Aorta (tissue), 5 donors: ENCODE data around the gene LSP1. TPM values are rescaled to one million over a fixed set of nuclear protein-coding genes. Genes with fewer than 3 reads are reported as not detected.
"Not testable (repeated sequence)": the region's sequence is repeated elsewhere in the genome, so short reads cannot be mapped to it uniquely, and the experiment has no call there.

Experiments
- ATAC-seq: fragments of 200-7000 bp; cut with Tn5 transposase; one replicate; pipeline ENCODE4 v1.9.1; 2022; ENCODE audit warnings: moderate library complexity; ENCODE audit not compliant: low FRiP score
- DNase-seq, 2 donors: peaks; one replicate each; pipeline ENCODE4 v3.0.0-alpha.2; 2020
- H3K27ac ChIP-seq, 2 donors: one replicate each; pipeline ENCODE4 v1.5.1; 2013; ENCODE audit warnings: low read length in 2 of 2, mild to moderate bottlenecking in 2 of 2, moderate library complexity in 2 of 2, control low read depth in 1 of 2, inconsistent platforms in 1 of 2, low read depth in 1 of 2
- H3K27me3 ChIP-seq, 2 donors: one replicate each; pipeline ENCODE4 v1.6.1; 2013; ENCODE audit warnings: control low read depth in 1 of 2, low read length in 1 of 2, mild to moderate bottlenecking in 1 of 2, moderate library complexity in 1 of 2; ENCODE audit not compliant: insufficient read depth in 2 of 2, control insufficient read depth in 1 of 2
- H3K36me3 ChIP-seq, 2 donors: one replicate each; pipeline ENCODE4 v1.6.1; 2013; ENCODE audit warnings: control low read depth in 1 of 2, low read length in 1 of 2, mild to moderate bottlenecking in 1 of 2; ENCODE audit not compliant: insufficient read depth in 2 of 2, control insufficient read depth in 1 of 2
- H3K4me1 ChIP-seq, 2 donors: one replicate each; pipeline ENCODE4 v1.6.1; 2013; ENCODE audit warnings: low read length in 2 of 2, control low read depth in 1 of 2, mild to moderate bottlenecking in 1 of 2, moderate library complexity in 1 of 2; ENCODE audit not compliant: insufficient read depth in 2 of 2, control insufficient read depth in 1 of 2
- H3K4me3 ChIP-seq, 2 donors: one replicate each; pipeline ENCODE4 v1.5.1; 2013; ENCODE audit warnings: low read length in 2 of 2, control low read depth in 1 of 2, mild to moderate bottlenecking in 1 of 2
- H3K9me3 ChIP-seq: one replicate; pipeline ENCODE4 v1.6.1; 2013; ENCODE audit warnings: mild to moderate bottlenecking, low read length; ENCODE audit not compliant: control insufficient read depth
- WGBS, 2 donors: extraction: QIAGEN DNeasy Blood & Tissue Kit; methylation state at CpG; one replicate each; pipeline ENCODE4 v1.1.7; 2013; 5-methylcytosine and 5-hydroxymethylcytosine counted together
- intact Hi-C, 2 donors: fragments of 100-400 bp; cut with DNase I; formaldehyde crosslinking; loops; one replicate each; pipeline versions ENCODE4 v1.14.2 to v1.15.0; 2022
- long read RNA-seq, 2 donors: library from polyadenylated mRNA; unstranded; transcript quantifications; one replicate each; pipeline ENCODE4 v2.0.0, GENCODE V29; 2020 to 2021
- polyA plus RNA-seq, 2 donors: library from polyadenylated mRNA; stranded (reverse); fragments of 200-250 nt; gene quantifications; one replicate each; pipeline ENCODE4 v1.2.3, GENCODE V29; 2013
- total RNA-seq, 2 donors: library from RNA; stranded (reverse); fragmentation: NEBNext Ultra II Directional; extraction: Animal tissue kit (Norgen Biotek cat#: 25700); gene quantifications; one replicate each; pipeline ENCODE4 v1.2.1, GENCODE V29; 2021
- donor health status: healthy with polysubstance abuse.
- donor health status: Bipolar disorder and iron deficiency.
- donor health status: DM: no; HTN: no; CAD: no.
- donor health status: DM: no; HTN: no; CAD: no.
- donor health status: DM: yes; HTN: yes; CAD: no.

The LSP1 gene, protein sequence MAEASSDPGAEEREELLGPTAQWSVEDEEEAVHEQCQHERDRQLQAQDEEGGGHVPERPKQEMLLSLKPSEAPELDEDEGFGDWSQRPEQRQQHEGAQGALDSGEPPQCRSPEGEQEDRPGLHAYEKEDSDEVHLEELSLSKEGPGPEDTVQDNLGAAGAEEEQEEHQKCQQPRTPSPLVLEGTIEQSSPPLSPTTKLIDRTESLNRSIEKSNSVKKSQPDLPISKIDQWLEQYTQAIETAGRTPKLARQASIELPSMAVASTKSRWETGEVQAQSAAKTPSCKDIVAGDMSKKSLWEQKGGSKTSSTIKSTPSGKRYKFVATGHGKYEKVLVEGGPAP
- total RNA-seq (100 to 1,000 TPM in 1 of 2 donors, 10 to 100 TPM in 1; 45.2 to 128 TPM), polyA plus RNA-seq (10 to 100 TPM; 12.0 to 40.4 TPM)
- long read RNA-seq, donor 1, transcript LSP1-204 (11 exons, 2,640 nt), result minor isoform, 44 of 177 reads
- long read RNA-seq, donor 1, transcript LSP1-203 (11 exons, 1,785 nt), result minor isoform, 32 of 177 reads
- long read RNA-seq, donor 1, transcript LSP1-201 (11 exons, 1,699 nt), result major isoform, 67 of 177 reads
- long read RNA-seq, donor 1, partial matches to known transcripts, result 15 of 177 reads
- long read RNA-seq, donor 1, other reads (novel, unspliced or antisense), result 18 of 177 reads
- long read RNA-seq, donor 2, transcript LSP1-201 (11 exons, 1,699 nt), result minor isoform, 6 of 79 reads
- long read RNA-seq, donor 2, transcript LSP1-203 (11 exons, 1,785 nt), result major isoform, 19 of 79 reads
- long read RNA-seq, donor 2, transcript LSP1-204 (11 exons, 2,640 nt), result minor isoform, 8 of 79 reads
- long read RNA-seq, donor 2, partial matches to known transcripts, result 14 of 79 reads
- long read RNA-seq, donor 2, other reads (novel, unspliced or antisense), result 31 of 79 reads

DNA sequence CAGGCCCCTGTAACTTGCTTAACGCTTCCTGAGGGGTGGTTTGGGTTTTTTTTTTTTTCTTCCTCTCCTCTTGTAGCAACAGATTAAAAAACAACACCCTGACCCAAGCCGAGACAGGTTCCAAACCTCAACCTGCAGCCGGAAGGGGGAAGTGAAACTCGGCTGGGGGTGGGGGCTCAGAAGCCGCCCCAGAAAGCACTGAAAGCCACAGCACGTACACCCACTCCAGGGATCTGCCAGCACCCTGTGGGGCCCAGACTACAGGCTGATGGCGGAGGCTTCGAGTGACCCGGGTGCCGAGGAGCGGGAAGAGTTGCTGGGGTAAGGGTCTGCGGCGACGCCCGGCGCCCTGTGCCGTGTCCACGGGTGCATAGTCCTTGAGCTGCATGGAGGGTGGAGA is at the start of gene LSP1:
Gene LSP1 (plus strand): TSS at position 208 of the 400 bp plus-strand sequence. CDS start 61 bp downstream, at position 269.
- no peaks in the 10 kb centered on the region for H3K27me3 ChIP-seq
- H3K4me3 ChIP-seq, result no peak within 1 kb of the TSS
- peak in 1 of 2 donors; percentile 77 for DNase-seq
- H3K4me1 ChIP-seq, result no peaks in the 10 kb centered on the region
- H3K27ac ChIP-seq, result no peak within 1 kb of the TSS
- H3K36me3 ChIP-seq, result no peaks in the 10 kb centered on the region
- ATAC-seq, result no peak
- no peaks in the 10 kb centered on the region for H3K9me3 ChIP-seq
- intact Hi-C loops, result no loop called here
- WGBS, 2 donors, result 80 to 89% methylated on average over 18 of the region's 18 CpGs

DNA sequence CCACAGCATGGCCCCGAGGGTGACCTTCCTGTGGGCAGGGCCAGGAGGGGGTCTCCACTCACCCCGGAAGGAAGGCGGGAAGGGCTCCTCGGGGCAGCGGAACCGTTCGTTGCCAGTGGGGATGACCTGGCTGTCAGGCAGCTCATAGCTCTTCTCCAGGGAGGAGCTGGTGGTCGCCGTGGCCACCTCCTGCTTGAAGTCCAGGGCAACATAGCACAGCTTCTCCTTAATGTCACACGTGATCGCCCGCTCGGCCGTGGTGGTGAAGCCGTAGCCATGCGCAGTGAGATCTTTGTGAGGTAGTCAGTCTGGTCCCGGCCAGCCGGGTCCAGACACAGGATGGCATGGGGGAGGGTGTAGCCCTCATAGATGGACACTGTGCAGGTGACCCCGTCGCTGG is 49.6 kb upstream of the LSP1 start:
- ATAC-seq (no peak), DNase-seq (no peak)
- H3K9me3 ChIP-seq, result no peaks in the 10 kb centered on the region
- H3K4me1 ChIP-seq, result no peaks in the 10 kb centered on the region
- 94 to 95% methylated on average over 20 of the region's 20 CpGs for WGBS, 2 donors
- H3K4me3 ChIP-seq, result no peak overlapping the region
- intact Hi-C loops, result no loop called here
- no peak overlapping the region for H3K27ac ChIP-seq
- no peaks in the 10 kb centered on the region for H3K36me3 ChIP-seq
- no peaks in the 10 kb centered on the region for H3K27me3 ChIP-seq

DNA sequence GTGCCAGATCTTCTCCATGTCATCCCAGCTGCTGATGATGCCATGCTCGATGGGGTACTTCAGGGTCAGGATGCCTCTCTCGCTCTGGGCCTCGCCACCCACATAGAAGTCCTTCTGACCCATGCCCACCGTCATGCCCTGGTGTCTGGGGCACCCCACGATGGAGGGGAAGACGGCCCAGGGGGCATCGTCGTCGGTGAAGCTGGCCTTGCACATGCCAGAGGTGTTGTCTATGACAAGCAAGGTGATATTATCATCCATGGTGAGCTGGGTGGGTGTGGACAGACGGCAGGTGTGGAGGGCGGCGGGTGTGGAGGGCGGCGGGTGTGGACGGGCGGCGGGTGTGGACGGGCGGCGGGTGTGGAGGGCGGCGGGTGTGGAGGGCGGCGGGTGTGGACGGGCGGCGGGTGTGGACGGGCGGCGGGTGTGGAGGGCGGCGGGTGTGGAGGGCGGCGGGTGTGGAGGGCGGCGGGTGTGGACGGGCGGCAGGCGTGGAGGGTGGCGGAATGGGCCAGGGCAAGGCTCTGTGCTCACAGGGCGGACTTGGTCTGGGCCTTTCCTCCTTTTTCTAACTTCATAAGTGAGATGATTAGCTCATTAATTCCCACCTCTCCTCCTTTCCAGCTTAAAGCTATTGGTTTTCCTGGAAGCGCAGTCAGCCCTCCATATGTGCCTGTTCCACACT is 48.9 kb upstream of the LSP1 start:
- H3K27me3 ChIP-seq, H3K4me3 ChIP-seq, H3K4me1 ChIP-seq, ATAC-seq, H3K27ac ChIP-seq, DNase-seq, H3K36me3 ChIP-seq, H3K9me3 ChIP-seq, intact Hi-C loops: not testable (repeated sequence)
- WGBS, 2 donors, result 94 to 95% methylated on average over 23 to 32 of the region's 42 CpGs

DNA sequence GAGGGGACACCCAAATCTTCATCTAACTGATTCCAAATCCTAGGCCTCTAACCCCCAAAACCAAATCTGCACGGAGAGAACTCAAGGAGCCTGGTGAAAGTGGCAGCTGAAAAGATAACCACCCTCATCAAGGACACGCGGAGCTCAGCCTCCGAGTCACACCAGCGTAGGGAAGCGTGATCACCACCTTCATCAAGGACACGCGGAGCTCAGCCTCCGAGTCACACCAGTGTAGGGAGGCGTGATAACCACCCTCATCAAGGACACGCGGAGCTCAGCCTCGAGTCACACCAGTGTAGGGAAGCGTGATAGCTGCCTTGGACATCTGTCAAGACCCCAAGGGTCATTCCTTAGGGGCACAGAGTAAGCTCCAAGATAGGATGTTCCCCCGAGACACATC is 47.4 kb upstream of the LSP1 start:
- ATAC-seq (no peak), DNase-seq (no peak)
- no peaks in the 10 kb centered on the region for H3K36me3 ChIP-seq
- no peak overlapping the region for H3K4me3 ChIP-seq
- intact Hi-C loops, result no loop called here
- H3K9me3 ChIP-seq, result no peaks in the 10 kb centered on the region
- H3K4me1 ChIP-seq, result no peaks in the 10 kb centered on the region
- no peak overlapping the region for H3K27ac ChIP-seq
- H3K27me3 ChIP-seq, result no peaks in the 10 kb centered on the region
- WGBS, 2 donors, result 92 to 95% methylated on average over 15 of the region's 15 CpGs

DNA sequence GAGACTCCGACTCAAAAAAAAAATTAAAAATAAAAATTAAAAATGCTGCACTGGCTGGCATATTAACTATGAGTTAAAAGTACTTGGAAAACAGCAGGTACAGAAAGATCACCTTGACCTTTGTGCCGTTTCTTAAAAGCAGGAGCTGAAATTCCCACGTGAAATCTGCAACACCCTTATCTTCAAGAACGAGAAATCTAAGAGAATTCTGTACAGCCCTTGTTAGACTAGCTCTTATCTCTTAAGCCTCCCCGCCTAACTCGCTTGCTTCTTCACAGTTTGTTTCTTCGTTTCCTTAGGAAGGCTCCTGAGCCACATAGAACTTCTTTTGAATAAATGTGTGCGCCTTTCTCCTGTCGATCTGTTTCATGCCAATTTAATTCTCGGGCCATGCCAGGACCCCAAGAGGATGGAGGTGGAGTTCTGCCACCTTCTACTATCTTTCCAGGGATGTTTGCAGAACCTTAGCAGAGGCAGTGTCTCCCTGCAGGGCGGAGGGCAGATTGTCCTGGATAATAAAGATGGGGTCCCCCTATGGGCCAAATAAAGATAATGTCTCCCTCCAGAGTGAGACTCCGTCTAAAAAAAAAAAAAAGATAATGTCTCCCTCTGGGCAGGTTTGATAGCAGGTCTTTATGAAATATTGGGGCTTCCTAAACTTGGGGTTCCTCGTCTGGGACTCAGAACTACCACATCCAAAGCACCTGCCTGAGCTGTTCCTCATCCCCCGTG is 45.5 kb upstream of the LSP1 start:
- Histone ChIP-seq H3K9me3 (no peaks in the 10 kb centered on the region), H3K27me3 (no peaks in the 10 kb centered on the region), H3K27ac (no peak overlapping the region), H3K4me1 (no peaks in the 10 kb centered on the region), H3K36me3 (no peaks in the 10 kb centered on the region), H3K4me3 (no peak overlapping the region)
- 71 to 77% methylated on average over 14 of the region's 14 CpGs for WGBS, 2 donors
- DNase-seq (no peak), ATAC-seq (no peak)
- intact Hi-C loops, result no loop called here

DNA sequence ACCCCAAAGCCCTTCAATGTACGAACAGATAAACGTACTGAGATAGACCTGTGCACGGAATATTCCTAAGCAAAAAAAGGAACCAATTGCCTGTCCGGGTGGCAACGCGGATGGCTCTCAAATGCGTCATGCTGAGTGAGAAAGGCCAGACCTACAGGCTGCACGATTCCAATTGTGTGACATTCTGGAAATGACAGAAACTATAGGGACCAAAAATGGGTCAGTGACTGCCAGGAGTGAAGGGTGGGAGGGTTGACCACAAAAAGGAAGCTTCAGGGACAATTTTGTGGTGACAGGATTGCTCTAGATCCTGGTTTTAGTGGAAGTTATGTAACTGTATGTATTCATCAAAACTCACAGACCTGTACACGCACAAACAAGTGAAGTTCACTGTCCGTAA is 42.1 kb upstream of the LSP1 start:
- Histone ChIP-seq H3K9me3 (no peaks in the 10 kb centered on the region), H3K27ac (no peak overlapping the region), H3K4me3 (no peak overlapping the region), H3K27me3 (no peaks in the 10 kb centered on the region), H3K36me3 (no peaks in the 10 kb centered on the region), H3K4me1 (no peaks in the 10 kb centered on the region)
- intact Hi-C loops, result no loop called here
- DNase-seq (no peak), ATAC-seq (no peak)
- 79 to 82% methylated on average over 10 of the region's 10 CpGs for WGBS, 2 donors

DNA sequence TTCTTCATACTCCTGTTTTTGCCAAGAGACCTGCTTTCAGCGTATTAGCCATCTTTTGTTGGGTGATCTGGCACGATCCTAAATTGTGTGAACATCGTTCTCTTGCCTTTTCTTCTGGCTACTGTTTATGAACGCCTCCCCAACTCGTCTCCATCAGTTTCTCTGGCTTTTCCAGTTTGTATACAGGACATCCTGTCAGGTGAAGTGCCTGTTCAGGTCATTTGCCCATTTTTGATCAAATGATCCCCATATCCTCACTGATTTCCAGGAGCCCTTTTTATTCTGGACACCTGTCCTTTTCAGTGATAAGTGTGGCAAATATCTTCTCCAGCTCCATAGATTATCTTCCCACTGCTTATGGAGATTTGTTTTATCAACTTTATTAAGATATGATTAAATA is 40.6 kb upstream of the LSP1 start:
- Histone ChIP-seq H3K4me3 (no peak overlapping the region), H3K36me3 (no peaks in the 10 kb centered on the region), H3K27ac (no peak overlapping the region), H3K27me3 (no peaks in the 10 kb centered on the region), H3K4me1 (no peaks in the 10 kb centered on the region), H3K9me3 (no peaks in the 10 kb centered on the region)
- DNase-seq (no peak), ATAC-seq (no peak)
- intact Hi-C loops, result no loop called here
- WGBS, 2 donors, result 94% methylated on average over 5 of the region's 5 CpGs

DNA sequence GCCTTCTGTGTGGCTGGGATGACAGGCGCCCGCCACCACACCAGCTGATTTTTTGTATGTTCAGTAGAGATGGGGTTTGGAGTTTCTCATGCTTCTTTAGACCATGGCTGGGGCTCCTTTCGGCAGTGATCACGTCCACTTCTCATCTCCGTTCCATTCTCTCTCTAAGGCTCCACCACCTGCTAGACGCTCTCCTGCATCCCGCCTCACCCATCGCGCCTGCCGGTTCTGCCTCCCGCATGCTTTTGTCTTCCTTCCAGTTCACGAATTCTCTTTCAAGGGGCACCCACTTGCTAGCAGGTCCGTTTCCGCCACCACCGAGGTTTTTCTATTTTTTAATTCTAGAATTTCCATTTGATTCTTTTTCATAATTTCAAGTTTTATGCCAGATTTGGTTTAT is 40.1 kb upstream of the LSP1 start:
- intact Hi-C loops, result no loop called here
- Histone ChIP-seq H3K9me3 (no peaks in the 10 kb centered on the region), H3K4me1 (no peaks in the 10 kb centered on the region), H3K36me3 (no peaks in the 10 kb centered on the region), H3K4me3 (no peak overlapping the region), H3K27me3 (no peaks in the 10 kb centered on the region), H3K27ac (no peak overlapping the region)
- 81 to 92% methylated on average over 15 of the region's 15 CpGs for WGBS, 2 donors
- DNase-seq (no peak), ATAC-seq (no peak)
